Activated CD4-positive, CD25-positive, alpha-beta regulatory T cell treated with anti-CD3 and anti-CD28 coated beads, Interleukin-2, amount 50 U/mL, for 72 hours (primary cell): ENCODE results near the gene RGS5.

ENCODE experiments used
- DNase-seq: peaks from one replicate; pipeline ENCODE4 v3.0.0; 2021

The RGS5 gene

DNA sequence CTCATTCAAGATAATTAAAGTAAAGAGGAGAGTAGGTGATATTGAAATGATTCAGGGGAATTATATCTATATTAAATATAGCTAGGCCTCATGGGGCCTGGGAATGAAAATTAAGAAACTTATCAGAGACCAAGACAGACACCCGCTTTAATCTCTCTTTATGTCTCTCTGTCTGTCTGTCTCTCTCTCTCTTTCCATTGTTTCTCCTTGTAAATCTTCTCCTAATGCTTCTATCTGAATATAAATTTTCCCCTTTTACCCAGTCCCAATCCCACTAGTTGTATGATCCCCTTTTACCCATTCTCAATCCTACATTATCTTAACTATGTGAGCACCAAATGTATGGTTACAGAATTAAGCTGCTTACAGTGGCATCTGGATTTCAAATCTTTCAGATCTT, 61.2 kb downstream of the RGS5 start:
- no peak for DNase-seq

DNA sequence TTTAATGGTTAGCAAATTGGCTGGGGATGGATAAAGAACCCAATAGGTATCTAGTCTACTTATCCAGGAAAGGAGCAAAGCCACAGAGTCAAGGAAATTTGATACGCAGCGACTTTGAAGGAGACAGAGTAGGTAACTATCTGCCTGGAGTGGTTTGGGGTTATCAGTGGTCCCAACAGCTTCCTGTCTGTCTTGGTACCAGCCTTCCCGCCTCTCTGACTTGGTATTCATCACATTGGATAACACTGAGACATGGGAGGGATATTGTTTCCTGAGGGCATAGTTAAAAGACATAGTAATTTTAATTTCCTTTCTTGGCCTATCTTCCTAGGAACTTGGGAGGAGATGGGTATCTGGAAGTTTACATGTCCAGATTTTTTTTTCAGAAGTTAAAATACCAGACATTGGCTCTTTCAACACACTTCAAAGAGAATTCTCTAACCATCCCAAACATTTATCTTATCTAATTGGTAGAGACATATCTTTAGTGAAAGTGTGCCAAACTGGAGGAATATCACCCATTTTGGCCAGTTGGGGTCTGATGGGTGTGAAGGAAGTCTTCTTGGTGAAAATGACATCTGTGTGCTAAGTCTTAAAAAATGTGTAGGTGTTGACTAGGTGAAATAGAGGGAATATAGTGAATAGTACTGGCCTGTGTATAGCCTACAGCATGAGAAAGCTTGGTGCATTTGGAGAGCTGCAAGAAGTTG, 65.0 kb downstream of the RGS5 start:
- no peak for DNase-seq

DNA sequence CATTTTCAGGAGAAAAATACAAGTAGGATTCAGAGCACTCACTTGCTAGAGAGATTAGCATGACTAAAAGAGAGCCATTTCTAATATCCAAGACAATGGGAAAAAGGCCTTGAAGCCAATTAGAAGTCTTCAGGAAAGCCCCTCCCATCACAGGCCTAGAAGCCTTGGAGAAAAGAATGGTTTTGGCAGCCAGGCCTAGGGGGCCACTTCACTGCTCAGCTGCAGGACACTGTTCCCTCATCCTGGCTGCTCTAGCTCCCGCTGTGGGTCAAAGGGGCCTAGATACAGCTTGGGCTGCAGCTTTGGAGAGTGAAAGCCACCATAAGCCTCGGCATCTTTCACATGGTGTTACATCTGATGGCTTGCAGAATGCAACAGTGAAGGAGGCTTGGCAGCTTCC, 70.7 kb downstream of the RGS5 start:
- no peak for DNase-seq

DNA sequence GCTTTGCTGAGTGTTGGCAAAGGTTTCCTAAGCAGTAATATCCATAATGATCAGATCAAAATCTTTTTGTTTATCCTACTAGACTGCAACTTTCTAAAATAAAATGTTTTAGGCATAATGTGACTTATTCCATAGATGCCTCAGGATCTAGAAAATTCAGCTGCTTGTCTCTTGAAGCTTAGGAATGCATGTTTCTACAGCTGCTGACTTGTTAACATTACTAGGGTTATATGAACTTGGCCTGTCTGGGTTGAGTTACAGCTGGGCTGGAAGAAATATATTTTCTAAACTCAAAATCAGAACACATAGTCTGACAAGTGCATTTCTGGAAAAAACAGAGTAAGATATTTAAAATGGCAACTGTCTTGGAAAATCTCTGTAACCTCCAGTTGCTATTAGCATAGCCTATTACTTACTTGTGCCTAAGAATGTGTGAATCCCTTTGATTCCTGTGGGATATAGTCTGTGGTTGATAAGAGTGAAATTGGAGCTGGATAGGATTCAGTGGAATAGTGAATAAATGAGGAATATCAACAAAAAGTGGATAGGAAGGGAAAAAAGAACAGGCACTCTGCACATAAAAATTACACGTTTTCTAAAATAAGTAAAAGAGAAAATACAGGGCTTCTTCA, 72.4 kb downstream of the RGS5 start:
- no peak for DNase-seq

DNA sequence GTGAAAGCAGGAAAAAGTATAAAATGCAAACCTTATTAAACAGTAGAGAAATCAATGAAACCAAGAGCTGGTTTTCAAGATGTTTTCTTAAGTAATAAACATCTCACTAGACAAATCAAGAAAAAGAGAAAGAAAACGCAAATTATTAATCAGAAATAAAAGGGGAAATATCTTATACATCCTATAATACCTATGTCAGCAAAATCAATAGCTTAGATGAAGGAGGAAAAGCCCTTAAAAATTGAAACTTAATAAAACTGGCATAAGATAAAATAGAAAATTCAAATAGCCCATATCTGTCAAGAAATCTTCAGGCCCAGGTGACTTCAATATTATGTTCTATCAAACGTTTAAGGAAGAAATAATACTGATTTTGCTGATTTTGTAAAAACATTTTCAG, 74.4 kb downstream of the RGS5 start:
- no peak for DNase-seq

DNA sequence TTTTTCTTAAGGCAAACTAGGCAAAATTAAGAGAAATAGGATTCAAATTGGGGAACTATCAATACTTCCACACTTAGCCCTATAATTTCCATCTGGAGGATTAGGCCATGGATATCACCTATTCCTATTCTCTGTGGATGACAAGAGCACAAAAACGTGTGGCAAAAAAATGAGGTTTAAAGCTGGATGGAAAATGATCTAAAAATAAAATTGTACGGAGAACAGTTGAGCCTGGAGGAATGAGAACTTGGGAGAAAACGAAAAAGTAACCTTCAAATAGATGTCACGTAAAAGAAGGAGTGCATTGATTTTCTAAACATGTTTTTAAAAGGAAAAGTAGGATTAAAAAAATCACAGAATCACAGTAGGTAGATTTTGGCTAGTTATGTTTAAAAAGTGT, 77.9 kb downstream of the RGS5 start:
- DNase-seq = no peak

DNA sequence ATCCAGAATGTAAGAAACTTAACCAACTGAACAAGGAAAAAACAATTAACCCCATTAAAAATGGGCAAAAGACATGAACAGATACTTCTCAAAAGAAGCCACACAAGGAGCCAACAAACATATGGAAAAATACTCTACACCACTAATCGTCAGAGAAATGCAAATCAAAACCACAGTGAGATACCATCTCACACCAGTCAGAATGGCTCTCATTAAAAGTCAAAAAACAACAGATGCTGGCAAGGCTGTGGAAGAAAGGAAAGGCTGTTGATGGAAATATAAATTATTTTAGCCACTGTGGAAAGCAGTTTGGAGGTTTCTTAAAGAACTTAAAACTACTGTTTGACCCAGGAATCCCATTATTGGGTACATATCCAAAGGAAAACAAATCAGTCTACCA, 82.3 kb downstream of the RGS5 start:
- no peak for DNase-seq

DNA sequence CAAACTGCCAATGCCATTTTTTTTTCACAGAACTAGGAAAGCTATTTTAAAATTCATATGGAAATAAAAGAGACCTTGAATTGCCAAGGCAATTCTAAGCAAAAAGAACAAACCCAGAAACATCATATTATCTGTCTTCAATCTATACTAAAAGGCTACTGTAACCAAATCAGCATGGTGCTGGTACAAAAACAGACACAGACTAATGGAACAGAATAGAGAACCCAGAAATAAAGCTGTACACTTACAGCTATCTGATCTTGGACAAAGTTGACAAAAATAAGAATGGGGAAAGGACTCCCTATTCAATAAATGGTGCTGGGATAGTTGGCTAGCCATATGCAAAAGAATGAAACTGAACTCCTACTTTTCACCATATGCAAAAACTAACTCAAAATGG, 83.0 kb downstream of the RGS5 start:
- DNase-seq = no peak

DNA sequence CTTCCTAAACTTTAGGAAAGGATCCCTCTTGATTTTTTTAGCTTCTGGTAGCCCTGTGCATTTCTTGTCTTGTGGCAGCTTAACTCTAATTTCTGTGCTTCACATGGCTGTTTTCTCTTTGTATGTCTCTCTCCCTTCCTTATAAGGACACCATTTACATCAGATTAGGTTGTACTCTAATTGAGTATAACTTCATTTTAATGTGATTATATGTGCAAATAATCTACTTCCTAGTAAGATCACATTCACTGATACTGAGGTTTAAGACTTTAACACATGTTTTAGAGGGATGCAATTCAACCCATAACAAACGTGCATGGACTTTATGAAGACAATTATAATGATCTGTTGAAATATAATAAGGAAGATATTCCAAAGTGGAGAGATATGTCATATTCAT, 86.8 kb downstream of the RGS5 start:
- no peak for DNase-seq

DNA sequence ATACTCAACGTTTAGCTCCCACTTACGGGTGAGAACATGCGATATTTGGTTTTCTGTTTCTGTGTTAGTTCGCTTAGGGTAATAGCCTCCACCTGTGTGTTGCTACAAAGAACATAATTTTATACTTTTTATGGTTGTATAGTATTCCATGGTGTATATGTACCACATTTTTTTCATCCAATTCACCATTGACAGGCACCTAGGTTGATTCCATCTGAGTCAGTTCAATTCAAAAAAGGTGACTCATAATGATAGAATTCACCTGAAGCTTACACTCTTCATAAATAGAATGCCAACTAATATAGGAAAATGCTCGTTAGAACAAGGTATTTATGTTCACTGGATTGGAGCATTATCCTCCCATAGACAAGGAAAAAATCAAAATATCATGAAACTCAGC, 95.1 kb downstream of the RGS5 start:
- no peak for DNase-seq

DNA sequence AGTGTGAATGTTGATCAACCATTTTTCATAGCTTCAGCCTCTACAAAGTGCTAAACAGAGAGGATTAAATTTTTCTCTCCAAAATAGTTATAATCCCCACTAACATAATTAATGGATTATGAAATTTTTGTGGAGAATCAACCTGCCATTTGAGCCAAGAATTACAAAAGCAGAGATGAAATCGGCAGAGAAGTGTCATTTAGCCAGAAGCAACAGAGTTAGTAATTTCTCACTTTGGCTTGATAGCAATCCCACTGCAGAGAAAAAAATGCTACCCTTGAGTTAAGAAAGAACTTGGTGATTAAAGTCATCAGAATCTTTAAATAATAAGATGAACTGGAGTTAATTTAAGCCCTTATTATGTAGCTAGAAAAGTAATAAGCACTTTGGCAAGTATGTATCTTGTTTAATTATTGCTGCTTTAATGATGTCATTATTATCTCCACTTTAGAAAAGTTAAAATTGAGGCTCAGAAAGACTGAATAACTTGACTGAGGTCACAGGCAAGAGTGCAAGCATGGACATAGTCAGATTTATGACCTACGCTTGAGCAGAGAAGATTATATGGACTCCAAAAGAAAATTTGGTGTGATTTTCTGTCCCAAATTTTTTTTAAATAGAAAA, 96.2 kb downstream of the RGS5 start:
- DNase-seq = no peak

DNA sequence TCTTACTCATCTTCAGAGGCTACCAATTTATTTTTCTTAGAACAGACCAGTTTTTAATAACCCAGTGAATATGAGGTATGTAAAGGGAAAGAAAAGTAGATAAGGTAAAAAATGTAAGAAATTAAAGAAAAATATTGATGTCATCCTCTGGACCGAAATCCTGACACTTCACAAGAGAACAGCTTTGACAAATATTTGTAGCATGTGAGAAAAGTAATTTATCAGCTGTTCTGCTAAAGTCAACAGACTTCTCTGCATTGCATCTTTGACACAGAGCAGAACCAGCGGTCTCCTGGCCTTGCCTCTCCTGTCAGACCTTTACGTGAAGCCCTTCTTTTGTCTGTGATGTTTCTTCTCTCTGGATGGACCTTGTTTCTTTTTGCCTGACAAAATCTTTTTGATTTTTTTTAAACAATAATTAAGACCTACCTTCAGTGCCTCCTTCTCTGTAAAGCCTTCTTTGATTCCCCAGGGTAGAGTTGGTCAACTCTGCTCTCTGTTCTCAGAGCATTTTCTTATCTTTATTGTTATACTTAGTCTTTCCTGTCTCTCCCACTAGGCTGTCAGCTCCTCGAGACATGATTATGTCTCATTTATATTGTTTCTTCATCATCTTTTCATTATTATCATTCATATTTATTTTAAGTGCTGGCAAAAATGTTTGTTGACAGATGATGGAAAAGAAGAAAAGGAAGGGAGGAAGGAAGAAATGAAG, 98.2 kb downstream of the RGS5 start:
- no peak for DNase-seq

DNA sequence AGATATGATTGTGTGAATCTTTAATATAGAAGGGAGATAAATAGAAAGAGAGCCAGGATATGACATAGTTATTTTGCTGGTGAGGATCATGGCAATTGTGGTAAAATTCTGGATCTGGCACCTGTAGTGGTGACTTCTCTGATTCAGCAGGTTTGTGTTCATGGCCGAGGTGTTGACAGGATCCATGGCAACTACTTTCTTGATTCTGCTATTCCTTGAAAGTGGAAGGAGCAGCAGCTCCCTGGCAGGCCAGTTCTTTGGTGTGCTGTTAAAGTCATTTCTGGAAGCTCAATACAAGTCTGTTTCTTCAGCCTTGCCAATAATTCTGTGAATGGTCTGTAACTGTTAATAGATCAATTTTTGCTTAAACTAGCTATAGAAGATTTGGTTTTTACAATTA, 100.1 kb downstream of the RGS5 start:
- no peak for DNase-seq

DNA sequence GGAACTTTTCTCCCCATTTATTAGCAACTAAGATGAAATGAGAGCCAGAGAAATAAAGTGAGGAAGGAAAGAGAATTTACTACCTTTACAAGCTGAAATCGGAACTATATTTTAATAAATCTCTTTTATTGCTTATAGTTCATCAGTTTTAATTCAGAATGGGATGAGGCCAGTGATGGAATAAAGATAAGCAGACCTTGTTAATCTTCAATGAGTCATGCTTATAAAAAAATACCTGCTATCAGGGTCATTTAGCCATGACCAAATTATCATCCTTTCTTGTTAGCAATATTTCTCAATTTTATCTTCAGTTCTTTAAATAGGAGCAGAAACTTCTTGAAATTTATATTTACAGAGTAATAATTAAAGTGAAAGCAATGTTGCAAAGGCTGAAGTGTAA, 107.5 kb downstream of the RGS5 start:
- no peak for DNase-seq

DNA sequence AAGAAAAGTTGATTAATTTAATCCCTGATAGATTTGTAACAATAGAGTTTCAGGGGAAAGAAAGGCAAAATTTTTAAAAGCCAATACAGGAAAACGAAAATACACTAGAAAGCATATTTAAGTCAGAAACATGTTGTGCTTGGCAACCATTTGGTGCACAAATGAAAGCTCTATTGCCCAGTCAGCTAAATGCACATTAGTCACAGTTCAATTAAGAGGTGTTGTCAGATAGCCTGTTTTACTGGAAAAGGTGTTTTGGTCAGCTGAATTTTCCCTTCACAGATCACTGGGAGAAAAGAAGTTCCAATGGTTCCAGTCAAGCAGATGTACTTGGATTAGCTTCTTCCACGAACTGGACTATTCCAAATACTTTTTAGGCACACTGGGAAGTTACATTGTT, 108.1 kb downstream of the RGS5 start:
- no peak for DNase-seq

DNA sequence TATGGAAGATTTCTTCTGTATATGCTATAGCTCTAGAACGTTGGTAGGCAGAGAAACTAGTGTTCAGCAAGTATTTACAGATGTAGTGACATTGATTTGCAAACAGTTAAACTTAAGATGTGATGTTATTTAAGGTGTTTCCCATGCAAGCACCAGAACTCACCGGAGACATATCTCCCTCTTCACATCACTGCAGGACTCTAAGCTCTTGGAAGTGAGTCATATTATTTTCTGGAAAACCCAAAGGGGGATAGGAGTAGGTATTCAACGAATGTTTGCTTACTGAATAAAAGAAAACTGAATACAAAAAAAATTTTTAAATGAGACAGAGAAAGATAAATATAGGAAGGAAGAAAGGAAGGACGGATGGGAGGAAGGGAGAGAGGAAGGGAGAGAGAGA, 108.5 kb downstream of the RGS5 start:
- DNase-seq = no peak

DNA sequence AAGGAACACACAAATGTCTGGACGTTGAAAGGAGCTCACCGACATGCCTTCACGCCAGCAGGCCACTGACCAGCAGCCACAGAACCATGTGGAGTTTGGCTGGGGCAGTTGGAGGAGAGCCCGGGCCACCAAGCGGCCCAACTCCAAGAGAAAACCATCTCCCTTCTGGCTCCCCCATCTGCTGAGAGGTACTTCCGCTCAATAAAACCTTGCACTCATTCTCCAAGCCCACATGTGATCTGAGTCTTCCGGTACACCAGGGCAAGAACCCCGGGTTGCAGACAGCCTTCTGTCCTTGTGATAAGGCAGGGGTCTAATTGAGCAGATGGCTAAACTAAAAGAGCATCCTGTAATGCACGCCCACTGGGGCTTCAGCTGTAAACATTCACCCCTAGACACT, 109.1 kb downstream of the RGS5 start:
- DNase-seq = no peak

DNA sequence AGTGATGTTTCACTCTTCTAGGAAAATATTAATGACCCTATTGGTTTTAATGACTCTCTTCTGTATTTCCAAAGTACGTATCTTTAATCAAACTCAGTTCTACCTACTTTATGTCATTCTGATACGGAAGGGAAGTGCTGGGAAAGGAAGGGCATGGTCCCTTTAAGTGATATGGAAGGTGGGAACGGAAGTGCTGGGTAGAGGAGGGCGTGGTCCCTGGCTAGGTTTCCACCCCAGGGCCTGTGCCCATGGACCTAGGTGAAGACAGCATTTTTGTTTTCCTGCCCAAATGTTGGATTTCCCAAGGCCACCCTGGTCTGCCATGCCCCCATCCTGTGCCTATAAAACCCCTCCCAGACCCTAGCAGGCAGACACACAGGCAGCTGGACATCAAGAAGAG, 109.5 kb downstream of the RGS5 start:
- DNase-seq = no peak
